Hepatocyte (in vitro differentiated cells): ENCODE measurements around the gene NIPAL4. TPM values are rescaled to one million over a fixed set of nuclear protein-coding genes. Genes with fewer than 3 reads are reported as not detected.

Experiments
- DNase-seq: peaks from one replicate; pipeline ENCODE4 v3.0.0-alpha.2; 2016; ENCODE audit warnings: low spot score
- H2AFZ ChIP-seq: fragments of 200-600 bp; sonication (generic); 2 replicates; pipeline ENCODE4 v1.6.0; 2016; ENCODE audit warnings: antibody characterized with exemption, mild to moderate bottlenecking
- H3K27ac ChIP-seq: fragments of 200-600 bp; sonication (generic); 2 replicates; pipeline ENCODE4 v1.5.1; 2016; ENCODE audit warnings: mild to moderate bottlenecking
- H3K27me3 ChIP-seq: fragments of 200-600 bp; sonication (generic); 2 replicates; pipeline ENCODE4 v1.6.1; 2016
- H3K36me3 ChIP-seq: fragments of 200-600 bp; sonication (generic); replicated peaks from 2 replicates; pipeline ENCODE4 v1.5.1; 2016; ENCODE audit warnings: low read depth; ENCODE audit not compliant: insufficient read depth
- H3K4me1 ChIP-seq: fragments of 200-600 bp; sonication (generic); 2 replicates; pipeline ENCODE4 v1.5.1; 2016; ENCODE audit warnings: mild to moderate bottlenecking, moderate library complexity; ENCODE audit not compliant: insufficient read depth
- H3K4me2 ChIP-seq: fragments of 200-600 bp; sonication (generic); 2 replicates; pipeline ENCODE4 v1.6.0; 2016
- H3K4me3 ChIP-seq: fragments of 200-600 bp; sonication (generic); 2 replicates; pipeline ENCODE4 v1.5.1; 2016; ENCODE audit warnings: mild to moderate bottlenecking
- H3K79me2 ChIP-seq: fragments of 200-600 bp; sonication (generic); 2 replicates; pipeline ENCODE4 v1.6.0; 2017; ENCODE audit warnings: mild to moderate bottlenecking
- H3K9me2 ChIP-seq: fragments of 200-600 bp; sonication (generic); replicated peaks from 2 replicates; pipeline ENCODE4 v1.6.0; 2017; ENCODE audit warnings: mild to moderate bottlenecking; ENCODE audit not compliant: insufficient read depth
- H3K9me3 ChIP-seq: fragments of 200-600 bp; sonication (generic); 2 replicates; pipeline ENCODE4 v1.5.1; 2016; ENCODE audit warnings: low read depth, mild to moderate bottlenecking
- H4K20me1 ChIP-seq: fragments of 200-600 bp; sonication (generic); 2 replicates; pipeline ENCODE4 v1.6.0; 2016; ENCODE audit warnings: mild to moderate bottlenecking; ENCODE audit not compliant: insufficient read depth, poor library complexity, severe bottlenecking
- CTCF ChIP-seq: fragments of 200-600 bp; sonication (generic); IDR thresholded peaks from 2 replicates; pipeline ENCODE4 v1.5.1; 2016; ENCODE audit warnings: antibody characterized with exemption, mild to moderate bottlenecking; ENCODE audit not compliant: poor library complexity
- EZH2 ChIP-seq: fragments of 200-600 bp; sonication (generic); IDR thresholded peaks from 2 replicates; pipeline ENCODE4 v1.6.1; 2016; ENCODE audit warnings: antibody characterized with exemption, mild to moderate bottlenecking, borderline replicate concordance
- EZH2phosphoT487 ChIP-seq: fragments of 200-600 bp; sonication (generic); IDR thresholded peaks from one replicate; pipeline ENCODE4 v1.6.1; 2018; ENCODE audit warnings: antibody characterized with exemption, mild to moderate bottlenecking, low read depth, moderate library complexity; ENCODE audit not compliant: unreplicated experiment, severe bottlenecking
- WGBS: methylation state at CpG from one replicate; pipeline ENCODE4 v1.1.6; 2016; ENCODE audit warnings: low lambda C conversion rate; ENCODE audit errors: missing lambda C conversion rate; 5-methylcytosine and 5-hydroxymethylcytosine counted together
- polyA plus RNA-seq: library from polyadenylated mRNA; unstranded; fragments of >200 nt; fragmentation: Nextera tagmentation; extraction: Ambion mirVana; gene quantifications from 2 replicates; pipeline ENCODE4 v1.2.1, GENCODE V29; 2016
- total RNA-seq: library from RNA; depleted of rRNA; stranded (reverse); fragments of >200 nt; gene quantifications from 2 replicates; pipeline ENCODE4 v1.2.3, GENCODE V29; 2014

Gene NIPAL4
- total and polyA plus RNA-seq, 2 experiments from 2014 or later: 0.17 to 0.37 TPM

DNA sequence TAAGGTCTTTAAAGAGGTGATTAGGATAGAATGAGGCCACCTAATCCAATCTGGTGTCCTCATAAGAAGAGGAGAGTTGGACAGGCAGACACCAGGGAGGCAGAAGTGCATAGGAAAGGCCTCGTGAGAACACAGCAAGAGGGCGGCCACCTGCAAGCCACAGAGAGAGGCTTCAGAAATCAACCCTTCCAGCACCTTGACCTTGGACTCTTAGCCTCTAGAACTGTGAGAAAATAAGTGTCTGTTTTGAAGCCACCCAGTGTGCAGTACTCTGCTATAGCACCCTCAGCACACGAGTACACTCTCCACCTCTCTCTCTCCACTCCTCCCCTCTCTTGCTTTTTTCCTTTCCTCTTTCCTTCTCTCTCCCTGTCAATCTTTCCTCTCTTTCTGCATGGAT, 26.8 kb downstream of the NIPAL4 start:
- TF ChIP-seq EZH2phosphoT487: no peak
- TF ChIP-seq EZH2: no peak
- TF ChIP-seq CTCF: no peak
- Histone ChIP-seq H3K4me2 (no peak overlapping the region), H3K4me3 (no peak overlapping the region), H2AFZ (no peak overlapping the region), H3K9me2 (no peaks in the 10 kb centered on the region), H3K27me3 (no peaks in the 10 kb centered on the region), H3K36me3 (no peaks in the 10 kb centered on the region), H3K4me1 (no peaks in the 10 kb centered on the region), H3K27ac (no peak overlapping the region), H3K79me2 (no peaks in the 10 kb centered on the region), H4K20me1 (no peaks in the 10 kb centered on the region), H3K9me3 (no peaks in the 10 kb centered on the region)
- DNase-seq: no peak
- 79% methylated on average over 3 of the region's 3 CpGs for WGBS

DNA sequence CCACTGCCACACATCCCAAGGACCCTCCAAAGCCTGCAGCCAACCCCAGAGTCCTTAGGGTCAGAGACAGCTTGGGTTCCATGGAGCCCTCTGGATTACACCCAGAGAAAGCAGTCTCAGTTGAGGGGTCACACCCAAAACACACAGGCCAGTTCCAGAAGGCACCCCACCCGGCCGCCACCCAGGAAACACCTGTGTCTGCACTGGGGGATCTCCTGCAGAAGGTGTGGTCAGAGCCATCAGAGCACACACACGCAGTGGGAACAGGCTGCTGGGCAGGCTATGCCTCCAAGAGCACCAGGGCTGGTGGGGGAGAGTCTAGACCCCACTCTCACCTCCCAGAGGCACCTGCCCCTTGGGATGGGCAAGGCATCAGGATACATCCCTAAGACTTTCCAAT, 27.3 kb downstream of the NIPAL4 start:
- Histone ChIP-seq H2AFZ (no peak overlapping the region), H3K9me2 (no peaks in the 10 kb centered on the region), H3K9me3 (no peaks in the 10 kb centered on the region), H3K27ac (no peak overlapping the region), H3K4me2 (no peak overlapping the region), H3K79me2 (no peaks in the 10 kb centered on the region), H3K4me3 (no peak overlapping the region), H3K36me3 (no peaks in the 10 kb centered on the region), H3K27me3 (no peaks in the 10 kb centered on the region), H3K4me1 (no peaks in the 10 kb centered on the region), H4K20me1 (no peaks in the 10 kb centered on the region)
- 89% methylated on average over 3 of the region's 3 CpGs for whole genome bisulfite sequencing
- TF ChIP-seq EZH2phosphoT487: no peak
- TF ChIP-seq EZH2: no peak
- TF ChIP-seq CTCF: no peak
- no peak for DNase-seq

DNA sequence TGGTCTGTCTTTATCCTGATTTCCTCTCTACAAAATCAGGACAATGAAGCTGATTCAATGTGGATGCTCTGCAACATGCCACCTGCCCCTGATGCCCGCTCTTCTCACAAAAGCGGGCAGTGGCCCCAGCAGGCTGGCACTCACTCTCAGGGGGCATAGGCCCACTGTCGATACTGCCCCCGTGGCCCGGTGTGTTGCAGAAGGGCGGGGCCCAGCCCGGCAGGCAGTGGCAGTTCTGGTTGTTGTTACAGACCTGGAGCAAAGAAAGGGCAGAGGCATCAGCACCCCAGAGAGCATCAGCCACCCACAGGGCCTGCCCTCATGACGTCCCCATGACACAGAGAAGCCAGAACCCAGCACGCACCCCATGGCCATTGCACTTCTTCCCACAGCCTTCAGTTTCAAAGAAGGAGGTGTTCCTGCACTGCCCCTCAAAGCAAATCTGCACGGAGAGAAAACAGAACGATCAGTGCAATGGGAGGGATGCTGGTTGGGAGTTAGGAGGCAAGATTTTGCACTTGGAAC, 31.5 kb downstream of the NIPAL4 start:
- Histone ChIP-seq H3K27ac (no peak overlapping the region), H2AFZ (no peak overlapping the region), H3K4me1 (no peaks in the 10 kb centered on the region), H3K9me3 (no peaks in the 10 kb centered on the region), H3K36me3 (no peaks in the 10 kb centered on the region), H3K4me2 (no peak overlapping the region), H3K27me3 (no peaks in the 10 kb centered on the region), H3K9me2 (no peaks in the 10 kb centered on the region), H4K20me1 (no peaks in the 10 kb centered on the region), H3K4me3 (no peak overlapping the region), H3K79me2 (no peaks in the 10 kb centered on the region)
- DNase-seq: no peak
- TF ChIP-seq EZH2phosphoT487 (no peak), CTCF (no peak), EZH2 (no peak)
- 97% methylated on average over 11 of the region's 11 CpGs for WGBS

DNA sequence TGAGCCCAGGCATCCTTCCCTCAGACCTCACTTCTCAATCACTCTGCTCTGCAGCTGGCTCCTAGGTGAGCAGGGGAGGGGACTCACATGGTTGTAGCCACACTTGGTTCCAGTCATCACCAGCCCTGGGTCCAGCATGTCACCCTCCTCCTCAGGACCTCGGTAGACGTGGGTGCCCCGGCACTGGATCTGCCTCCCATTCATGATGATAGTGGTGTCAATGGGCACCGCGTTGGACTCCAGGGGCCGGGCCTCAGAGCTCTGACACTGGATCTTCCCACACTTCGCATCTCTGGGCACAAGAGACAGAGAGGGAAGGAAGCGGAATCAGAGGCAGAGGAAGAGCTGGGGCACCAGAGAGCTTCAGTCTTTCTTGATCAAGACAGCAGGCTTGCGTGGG, 32.9 kb downstream of the NIPAL4 start:
- no peak for TF ChIP-seq CTCF
- TF ChIP-seq EZH2: no peak
- no peak for TF ChIP-seq EZH2phosphoT487
- H3K9me3 ChIP-seq: no peaks in the 10 kb centered on the region
- no peak for DNase-seq
- H3K27me3 ChIP-seq: no peaks in the 10 kb centered on the region
- H2AFZ ChIP-seq: no peak overlapping the region
- H3K4me3 ChIP-seq: no peak overlapping the region
- no peaks in the 10 kb centered on the region for H3K9me2 ChIP-seq
- no peaks in the 10 kb centered on the region for H4K20me1 ChIP-seq
- H3K36me3 ChIP-seq: no peaks in the 10 kb centered on the region
- H3K4me1 ChIP-seq: no peaks in the 10 kb centered on the region
- H3K79me2 ChIP-seq: no peaks in the 10 kb centered on the region
- H3K27ac ChIP-seq: no peak overlapping the region
- WGBS: 98% methylated on average over 9 of the region's 9 CpGs
- H3K4me2 ChIP-seq: no peak overlapping the region
